Measurements from ENCODE around the gene FADS2.

- TF ChIP-seq CTCF (IDR thresholded peaks at IDR 0.05): no peak
- no peak for TF ChIP-seq POLR2AphosphoS5 (IDR thresholded peaks at IDR 0.05)
- no peak for TF ChIP-seq POLR2A (IDR thresholded peaks at IDR 0.05)
Measured at GRCh38 chr11:61833471-61833870, 5.4 kb downstream of the FADS2 start.
